HPDE6-E6E7 (cell line): ENCODE data around the gene FLT3LG.
A peak's percentile ranks its signal among the peaks of the same experiment; 100 is the strongest.
"Not testable (repeated sequence)": the region's sequence is repeated elsewhere in the genome, so short reads cannot be mapped to it uniquely, and the experiment has no call there.

ENCODE experiments used
- DNase-seq: peaks from one replicate; pipeline ENCODE4 v3.0.0; 2011; ENCODE audit warnings: missing footprints; ENCODE audit errors: extremely low spot score

The FLT3LG gene

DNA sequence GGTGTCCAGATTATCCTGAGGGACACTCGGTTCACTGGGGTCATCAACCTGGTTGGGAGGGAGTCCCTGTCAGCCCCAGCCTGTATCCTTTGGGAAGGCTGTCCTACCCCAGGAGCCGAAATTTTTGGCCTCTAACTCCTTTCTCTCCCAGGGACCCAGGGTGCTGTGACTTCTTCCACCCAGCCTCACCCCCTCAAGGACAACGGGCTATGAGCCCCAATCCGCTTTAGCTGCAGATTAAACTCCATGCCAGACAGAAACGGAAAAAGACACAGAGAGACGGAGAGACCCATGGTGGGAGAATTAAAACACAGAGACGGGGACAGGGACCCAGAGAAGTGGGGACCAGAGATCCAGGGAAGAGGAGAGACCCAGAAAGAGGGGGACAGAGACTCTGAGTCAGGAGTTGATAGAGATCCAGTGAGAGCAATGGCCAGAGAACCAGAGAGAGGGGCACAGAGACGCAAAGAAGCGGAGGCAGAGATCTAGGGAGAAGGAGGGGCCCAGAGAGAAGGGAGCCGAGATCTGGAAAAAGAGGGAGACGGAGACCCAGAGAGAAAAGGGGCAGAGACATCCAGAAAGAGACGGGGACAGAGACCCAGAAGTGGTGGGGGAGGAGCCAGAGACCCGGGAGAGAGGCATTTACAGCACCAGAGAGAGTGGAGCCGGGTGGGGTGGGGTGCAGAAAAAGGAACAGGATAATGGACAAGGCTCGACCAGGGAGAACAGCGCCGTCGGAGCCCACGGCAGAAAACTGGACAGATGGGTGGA, 33.4 kb upstream of the FLT3LG start:
- no peak for DNase-seq

DNA sequence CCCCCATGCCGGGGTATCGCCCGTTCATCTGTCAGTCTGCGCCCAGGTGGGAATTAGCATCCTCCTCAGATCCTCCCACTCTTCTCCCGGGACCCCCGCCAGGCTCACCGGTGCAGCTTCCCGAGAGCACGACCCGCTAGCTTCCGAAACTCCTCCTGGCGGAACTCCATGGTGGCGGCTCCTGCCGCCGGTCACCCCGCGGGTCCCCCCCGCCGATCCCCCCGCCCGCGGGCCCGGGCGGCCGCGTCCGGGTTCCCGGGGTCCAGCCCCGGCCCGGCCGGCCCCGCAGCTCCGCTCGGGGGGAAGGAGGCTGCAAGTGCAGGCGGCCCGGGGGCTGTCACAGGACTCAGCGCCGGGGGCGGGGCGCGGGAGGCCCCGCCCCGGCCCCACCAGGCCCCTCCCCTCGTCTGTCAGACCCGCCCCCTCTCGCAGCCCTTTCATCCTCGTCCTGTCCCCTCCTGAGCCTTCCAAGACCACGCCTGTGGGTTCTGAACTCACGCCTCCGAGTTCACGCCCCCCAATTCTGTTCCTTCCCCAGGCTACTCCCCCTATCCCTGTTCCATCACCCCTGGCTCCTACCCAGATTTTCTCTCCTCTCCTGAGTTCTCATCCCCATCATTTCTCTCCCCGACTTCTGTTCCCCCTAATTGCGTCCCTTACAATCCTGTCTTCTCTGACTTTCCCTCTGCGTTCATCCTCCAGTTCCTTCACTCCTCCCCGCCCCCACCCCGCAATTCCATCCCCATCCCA, 32.6 kb upstream of the FLT3LG start, which contains the start of gene SLC17A7:
Gene SLC17A7 (minus strand): TSS at position 318 of the 750 bp plus-strand sequence. CDS start 148 bp downstream, at position 170.
- DNase-seq, result no peak

DNA sequence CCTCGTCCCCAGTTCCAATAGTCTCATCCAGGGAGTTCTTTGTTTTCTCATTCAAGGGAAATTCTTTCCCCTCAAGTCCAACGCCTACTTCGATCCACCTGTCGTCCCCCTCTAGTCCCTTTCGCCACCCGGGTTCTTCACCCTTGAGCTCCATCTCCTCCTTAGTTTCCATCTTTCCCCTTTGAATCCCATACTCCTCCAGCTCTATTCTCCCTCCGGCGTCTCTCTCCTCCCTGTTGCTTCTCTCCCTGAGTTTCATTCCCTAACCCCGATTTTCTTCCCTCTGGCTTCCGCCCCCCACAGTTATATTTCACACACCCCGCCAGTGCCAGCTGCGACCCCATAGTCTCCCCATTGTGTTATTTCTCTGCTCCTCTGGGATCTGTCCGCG, 32.1 kb upstream of the FLT3LG start:
- no peak for DNase-seq

DNA sequence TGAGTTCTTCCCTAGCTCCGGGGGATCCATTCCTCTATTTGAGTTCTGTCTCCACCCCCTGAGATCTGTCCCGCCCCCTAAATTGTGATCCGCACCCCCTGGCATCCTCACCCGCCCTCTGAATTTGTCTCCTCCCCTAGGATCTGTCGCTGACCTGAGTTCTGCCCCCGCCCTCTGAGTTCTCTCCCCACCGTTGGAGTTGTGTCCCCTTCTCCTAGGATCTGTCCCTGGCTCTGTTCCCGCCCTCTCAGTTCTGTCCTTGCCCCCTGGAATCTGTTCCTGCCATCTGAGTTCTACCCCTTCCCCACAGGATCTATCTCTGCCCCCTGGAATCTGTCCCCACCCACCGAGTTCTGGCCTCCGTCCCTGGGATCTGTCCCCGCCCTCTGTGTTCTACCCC, 31.7 kb upstream of the FLT3LG start:
- DNase-seq, result no peak

DNA sequence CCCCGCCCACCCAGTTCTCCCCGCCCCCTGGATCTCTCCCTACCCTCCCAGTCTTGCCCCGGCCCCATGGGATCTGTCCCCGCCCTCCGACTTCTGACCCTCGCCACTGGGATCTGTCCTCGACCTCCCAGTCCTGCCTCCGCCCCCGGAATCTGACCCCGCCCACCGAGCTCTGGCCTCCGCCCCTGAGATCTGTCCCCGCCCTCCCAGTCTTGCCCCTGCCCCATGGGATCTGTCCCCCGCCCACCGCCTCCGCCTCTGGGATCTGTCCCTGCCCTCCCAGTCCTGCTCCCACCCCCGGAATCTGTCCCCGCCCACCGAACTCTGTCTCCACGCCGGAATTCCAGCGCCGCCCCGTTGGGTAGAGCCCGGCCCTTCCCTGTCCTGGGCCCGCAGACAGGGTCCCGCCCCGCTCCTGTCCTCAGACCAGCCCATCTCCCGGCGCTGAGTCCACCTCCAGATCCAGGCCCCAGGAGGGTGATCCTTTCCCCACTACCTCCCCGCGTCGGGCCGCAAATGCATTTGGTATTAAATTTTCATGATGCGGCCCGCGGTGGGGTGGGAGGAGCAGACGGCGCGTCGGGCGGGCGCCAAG, 31.1 kb upstream of the FLT3LG start:
- DNase-seq, result peak; percentile 78

DNA sequence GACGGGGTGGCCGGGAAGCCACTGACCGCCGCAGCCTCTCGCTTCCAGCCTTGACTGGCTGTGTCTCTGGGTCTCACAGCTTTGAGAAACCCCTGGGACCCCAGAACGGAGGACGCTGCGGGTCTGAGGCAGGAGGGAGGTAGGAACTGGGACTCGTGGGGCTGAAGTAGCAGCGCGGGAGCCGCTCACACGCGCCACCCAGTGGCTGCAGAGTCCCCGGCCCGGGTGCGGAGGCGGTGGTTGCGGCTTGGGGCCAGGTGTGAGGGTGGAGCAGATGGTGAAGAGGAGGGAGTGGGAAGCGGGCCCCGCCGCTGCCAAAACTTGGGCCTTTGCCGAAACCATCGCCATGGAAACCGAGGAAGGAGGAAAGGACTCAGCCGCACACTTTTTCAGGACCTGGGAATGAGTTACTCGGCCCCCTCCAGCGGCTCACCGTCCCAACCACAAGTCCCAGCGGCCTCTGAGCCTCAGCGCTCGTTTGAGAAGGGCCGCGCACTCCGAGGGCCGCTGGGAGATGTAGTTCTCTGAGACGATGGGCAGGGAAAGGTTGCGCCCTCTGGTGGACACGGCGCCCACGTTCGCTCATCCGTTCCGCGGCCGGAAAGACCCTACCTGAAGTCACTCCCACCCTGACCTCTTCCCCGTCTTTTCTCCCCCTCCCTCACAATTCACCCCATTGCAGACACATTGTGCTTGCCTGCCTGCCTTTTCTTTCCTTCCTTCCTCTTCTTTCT, 30.5 kb upstream of the FLT3LG start:
- peak; percentile 90 for DNase-seq

DNA sequence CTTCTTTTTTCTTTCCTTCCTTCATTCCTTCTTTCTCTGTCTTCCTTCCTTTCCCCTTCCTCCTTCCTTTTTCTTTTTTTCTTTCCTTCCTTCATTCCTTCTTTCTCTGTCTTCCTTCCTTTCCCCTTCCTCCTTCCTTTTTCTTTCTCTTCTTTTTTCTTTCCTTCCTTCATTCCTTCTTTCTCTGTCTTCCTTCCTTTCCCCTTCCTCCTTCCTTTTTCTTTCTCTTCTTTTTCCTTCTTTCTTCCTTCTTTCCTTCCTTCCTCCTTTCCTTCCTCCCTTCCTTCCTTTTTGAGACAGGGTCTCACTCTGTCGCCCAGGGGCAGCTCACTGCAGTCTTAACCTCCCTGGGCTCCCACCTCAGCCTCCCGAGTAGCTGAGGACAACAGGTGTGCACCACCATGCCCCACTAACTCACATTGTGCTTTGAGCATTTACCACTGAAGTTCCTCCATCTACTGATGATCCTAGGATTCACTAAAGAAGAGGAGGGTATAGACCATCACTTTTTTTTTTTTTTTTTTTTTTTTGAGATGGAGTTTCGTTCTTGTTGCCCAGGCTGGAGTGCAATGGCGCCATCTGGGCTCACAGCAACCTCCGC, 29.8 kb upstream of the FLT3LG start:
- DNase-seq, result not testable (repeated sequence)

DNA sequence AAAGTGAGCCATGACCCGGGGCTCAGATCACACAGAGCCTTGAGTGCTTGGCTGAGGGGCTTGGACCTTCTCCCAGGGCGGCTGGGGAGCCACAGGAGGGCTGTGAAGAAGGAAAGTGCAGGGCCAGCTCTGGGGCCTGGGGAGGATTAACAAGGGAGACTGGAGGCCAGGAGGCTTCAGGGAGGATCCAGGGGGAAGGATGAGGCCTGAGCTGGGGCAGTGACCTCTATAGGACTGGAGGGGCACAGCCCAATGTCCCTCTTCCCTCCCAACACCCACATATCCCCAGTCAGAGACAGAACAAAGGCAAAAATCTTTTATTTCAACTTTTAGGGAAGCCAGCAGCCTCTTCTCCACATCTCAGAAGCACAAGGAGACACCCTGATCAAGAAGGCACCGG, 28.0 kb upstream of the FLT3LG start:
- no peak for DNase-seq

DNA sequence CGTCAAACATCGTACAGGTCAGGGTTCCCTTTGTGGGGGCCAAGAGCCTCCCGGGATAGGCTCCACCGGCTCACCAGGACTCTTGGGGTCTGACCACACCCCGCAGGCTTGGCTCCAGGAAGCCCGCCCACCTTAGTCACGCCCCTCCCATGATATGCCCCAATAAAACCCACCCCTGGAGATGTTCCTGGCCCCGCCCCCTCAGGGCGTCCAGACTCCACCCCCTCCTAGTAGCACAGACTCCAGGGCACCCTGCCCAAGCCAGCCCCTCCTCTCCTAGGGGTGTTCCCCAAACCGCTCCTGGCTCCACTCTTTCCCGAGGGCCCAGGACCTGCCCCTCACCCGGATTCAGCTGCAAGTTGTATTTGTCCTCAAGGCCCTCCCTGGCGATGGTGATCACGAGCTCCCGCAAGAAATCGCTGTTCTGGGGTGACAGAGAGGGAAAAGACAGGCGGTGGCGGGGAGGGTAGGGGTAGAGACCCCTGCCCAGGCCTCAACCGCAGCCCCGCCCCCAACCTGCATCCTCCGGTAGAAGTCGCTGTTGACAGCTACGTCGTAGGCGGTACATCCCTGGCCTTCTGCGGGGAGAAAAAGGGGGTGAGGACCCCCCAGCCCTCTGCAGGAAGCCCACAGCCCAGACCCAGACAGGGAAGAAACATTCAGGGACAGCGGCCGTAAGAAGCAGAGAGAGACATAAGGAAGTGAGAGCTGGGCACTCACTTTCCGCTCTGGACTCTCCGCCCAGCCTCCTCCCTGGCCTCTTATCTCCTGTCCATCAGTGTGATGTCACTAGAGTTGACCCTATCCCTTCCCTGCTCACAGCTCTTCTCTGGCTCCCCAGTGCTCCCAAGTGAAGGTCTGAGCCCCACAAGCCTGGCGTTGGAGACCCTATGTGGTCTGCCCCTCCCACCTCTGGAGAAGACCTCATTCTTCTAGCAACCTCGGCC, 26.3 kb upstream of the FLT3LG start:
- DNase-seq, result no peak

DNA sequence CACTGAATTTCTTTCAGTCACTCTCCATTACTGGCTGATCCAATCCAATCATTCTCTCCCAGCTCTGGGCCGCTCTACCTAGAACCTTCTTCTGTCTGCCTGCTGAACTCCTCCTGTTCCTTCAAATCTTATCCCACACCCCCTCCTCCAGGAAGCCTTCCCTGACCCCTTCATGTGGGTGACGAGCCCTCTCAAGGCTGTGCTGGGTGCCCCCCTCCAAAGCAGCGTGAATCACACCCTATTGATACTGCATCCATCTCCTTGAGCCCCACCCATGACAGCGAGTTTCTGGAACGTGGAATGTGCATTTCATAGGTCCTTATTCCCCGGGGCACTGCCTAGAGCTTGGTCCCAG, 25.6 kb upstream of the FLT3LG start:
- no peak for DNase-seq

DNA sequence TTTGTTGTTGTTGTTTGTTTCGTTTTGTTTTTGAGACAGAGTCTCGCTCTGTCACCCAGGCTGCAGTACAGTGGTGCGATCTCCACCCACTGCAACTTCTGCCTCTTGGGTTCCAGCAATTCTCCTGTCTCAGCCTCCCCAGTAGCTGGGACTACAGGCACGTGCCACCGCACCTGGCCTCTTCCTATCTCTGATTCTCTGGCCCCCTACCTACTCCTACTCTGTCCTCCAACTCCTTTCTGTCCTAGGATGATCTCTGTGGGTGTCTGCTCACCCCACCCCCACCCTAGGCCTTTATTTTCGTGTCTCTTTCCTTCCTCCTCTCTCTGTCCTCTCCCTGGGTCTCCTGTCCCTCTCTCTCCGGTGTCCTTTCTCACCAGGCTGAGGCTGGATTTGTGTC, 23.6 kb upstream of the FLT3LG start:
- DNase-seq, result no peak

DNA sequence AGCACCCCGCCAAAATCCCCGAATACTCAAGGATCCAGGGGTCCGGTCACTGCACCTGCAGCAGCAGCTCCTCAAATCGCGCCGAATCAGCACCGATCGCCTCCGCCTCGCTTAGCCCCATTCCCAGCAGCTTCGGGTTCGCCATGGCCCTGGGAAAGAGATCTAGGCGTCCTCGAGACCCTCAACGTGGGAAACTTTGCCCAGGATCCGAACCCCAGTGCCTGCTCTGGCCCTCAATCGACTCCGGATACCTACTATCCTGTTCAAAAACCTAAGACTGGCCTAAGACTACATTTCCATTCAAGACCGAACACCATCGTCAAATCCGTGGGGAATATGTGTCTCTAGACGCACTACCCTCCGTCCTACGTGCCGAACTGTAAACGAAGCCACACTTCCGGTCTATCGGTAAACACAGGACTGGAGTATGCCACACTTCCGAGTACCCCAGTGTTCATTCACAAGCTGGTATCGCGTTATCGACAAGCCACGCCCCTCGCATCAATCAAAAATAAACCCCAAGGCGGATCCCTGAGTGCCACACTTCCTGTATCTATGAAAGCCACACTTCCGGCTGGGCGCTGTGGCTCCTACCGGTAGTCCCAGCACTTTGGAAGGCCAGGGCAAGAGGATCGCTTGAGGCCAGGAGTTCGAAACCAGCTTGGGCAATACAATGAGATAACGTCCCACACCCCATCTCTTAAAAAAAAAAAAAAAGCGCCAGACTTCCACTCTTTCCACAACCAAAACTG, 22.4 kb upstream of the FLT3LG start, which contains the start of gene PIH1D1:
Gene PIH1D1 (minus strand): TSS at position 385 of the 752 bp plus-strand sequence. CDS start 240 bp downstream, at position 145.
- peak; percentile 94 for DNase-seq

DNA sequence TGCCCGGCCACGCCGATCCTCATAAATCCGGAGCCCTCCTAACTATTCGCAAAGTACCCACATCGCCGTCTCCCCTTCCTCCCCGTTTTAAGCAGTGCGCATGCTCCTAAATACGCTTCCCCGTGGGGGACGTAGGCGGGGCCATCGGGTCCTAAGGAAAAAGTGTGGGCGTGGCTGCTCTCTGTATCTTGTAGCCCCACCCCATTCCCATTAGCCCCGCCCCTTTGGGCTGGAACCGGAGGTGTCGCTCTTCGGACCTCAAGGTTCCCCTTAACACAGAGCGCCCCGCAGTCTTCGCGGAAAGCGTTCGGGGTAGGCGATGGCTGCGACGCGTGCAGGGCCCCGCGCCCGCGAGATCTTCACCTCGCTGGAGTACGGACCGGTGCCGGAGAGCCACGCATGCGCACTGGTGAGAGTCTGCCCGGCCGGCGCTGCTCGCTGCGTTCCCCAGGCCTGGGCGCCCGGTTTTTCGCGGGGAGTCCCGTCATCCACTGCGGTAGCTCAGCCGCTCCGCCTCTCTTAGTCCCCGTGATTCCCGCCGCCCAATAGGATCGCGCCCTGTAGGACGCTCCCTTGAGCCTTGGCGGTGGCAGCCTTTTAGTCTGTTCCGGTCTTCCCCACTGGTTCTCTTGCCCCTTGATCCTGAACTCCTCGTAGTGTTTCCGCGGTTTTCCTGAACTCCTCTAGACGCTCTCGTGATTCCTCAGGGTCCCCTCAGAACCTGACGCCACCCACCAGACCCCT, 20.8 kb upstream of the FLT3LG start, which contains the start of gene ALDH16A1:
Gene ALDH16A1 (plus strand): TSS at position 213 of the 744 bp plus-strand sequence. CDS start 107 bp downstream, at position 320.
- DNase-seq, result peak; percentile 97

DNA sequence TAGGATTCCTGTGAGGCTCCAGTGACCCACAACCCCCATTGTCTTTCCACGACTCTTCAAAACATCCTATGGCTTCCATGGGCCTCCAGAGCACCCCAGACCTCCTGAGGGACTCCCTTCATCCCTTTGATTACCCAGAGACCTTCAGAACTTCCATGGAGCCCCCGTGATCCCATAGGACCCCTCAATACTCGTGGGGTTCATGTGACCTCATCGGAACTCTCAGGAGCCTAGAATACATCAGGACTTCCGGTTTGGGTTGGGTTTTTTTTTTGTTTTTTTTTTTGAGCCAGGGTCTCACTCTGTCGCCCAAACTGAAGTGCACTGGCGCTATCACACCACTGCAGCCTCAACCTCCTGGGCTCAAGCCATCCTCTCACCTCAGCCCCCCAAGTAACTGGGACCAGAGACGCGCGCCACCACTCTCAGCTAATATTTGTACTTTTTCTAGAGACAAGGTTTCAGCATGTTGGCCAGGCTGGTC, 20.2 kb upstream of the FLT3LG start:
- no peak for DNase-seq

DNA sequence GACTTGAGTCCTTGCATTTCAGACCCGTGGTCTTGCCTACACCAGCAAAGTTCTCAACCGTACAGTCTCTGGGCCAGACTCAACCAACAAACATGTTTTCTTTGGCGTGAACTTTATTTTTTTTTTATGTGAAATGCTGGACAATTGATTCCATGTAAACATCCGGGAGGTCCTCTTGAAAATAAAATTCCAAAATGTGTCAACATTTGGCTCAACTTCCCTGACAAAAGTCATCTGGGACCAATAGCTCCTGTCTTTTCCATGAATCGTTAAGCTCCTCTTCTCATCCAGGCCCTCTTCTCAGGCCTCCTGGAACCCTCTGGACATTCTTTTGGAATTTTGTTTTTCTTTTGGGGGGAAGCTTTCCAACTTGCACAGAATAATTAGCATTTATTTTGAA, 18.2 kb upstream of the FLT3LG start:
- no peak for DNase-seq

DNA sequence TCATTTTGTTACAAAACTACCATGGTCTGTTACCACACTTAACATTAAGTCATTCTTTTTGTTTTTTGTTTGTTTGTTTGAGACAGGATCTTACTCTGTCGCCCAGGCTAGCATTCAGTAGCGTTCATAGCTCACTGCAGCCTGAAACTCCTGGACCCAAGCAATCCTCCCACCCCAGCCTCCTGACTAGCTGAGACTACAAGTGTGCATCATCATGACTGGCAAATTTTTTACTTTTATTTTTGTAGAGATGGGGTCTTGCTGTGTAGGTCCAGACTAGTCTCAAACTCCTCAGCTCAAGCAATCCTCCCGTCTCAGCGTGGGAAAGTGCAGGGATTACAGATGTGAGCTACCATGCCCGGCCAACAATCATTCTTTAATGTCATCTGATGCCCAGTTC, 17.7 kb upstream of the FLT3LG start:
- no peak for DNase-seq

DNA sequence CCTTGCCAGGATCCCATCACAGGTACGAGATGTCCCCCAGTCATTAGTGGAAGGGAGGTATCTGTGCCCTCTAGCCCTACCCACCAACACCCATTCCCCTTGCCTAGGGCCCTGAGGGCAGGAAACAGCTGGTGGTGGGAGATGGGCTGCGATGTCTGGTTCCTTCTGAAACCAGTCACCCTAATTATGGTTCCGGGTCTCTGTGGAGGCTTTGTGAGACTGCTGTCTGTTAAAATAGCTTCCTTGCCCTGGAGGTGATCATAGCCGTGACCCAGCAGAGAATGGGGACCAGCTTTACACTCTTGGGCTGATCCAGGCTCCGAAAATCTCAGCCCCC, 15.5 kb upstream of the FLT3LG start:
- DNase-seq, result no peak

DNA sequence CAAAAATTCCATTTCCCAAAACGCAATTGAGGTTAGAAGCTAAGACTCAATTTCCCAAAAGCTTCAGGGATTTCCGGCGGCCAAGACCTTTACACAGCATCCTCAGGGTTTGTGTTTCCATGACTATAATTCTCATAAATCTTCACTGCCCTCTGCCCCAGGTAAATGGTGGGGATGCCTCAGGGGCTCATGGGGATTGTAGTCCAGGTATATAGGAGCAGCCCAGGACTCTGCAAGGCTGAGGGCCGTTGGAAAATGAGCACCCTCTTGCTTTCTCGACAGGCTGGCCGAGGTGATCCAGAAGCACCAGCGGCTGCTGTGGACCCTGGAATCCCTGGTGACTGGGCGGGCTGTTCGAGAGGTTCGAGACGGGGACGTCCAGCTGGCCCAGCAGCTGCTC, 14.6 kb upstream of the FLT3LG start:
- DNase-seq, result no peak

DNA sequence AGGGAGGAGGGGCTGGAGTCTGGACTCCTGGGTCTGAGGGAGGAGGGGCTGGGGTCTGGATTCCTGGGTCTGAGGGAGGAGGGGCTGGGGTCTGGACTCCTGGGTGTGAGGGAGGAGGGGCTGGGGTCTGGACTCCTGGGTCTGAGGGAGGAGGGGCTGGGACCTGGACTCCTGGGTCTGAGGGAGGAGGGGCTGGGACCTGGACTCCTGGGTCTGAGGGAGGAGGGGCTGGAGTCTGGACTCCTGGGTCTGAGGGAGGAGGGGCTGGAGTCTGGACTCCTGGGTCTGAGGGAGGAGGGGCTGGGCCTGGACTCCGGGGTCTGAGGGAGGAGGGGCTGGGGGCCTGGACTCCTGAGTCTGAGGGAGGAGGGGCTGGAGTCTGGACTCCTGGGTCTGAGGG, 12.9 kb upstream of the FLT3LG start:
- not testable (repeated sequence) for DNase-seq
